Coronary artery (tissue), 2 donors: ENCODE measurements around the gene CENPU.

Experiments
- DNase-seq: peaks from one replicate; pipeline ENCODE4 v3.0.0-alpha.2; 2017; ENCODE audit warnings: low spot score
- H3K27ac ChIP-seq, 2 donors: fragments of 200-600 bp; sonication (generic); one replicate each; pipeline ENCODE4 v1.5.1; 2016 to 2019
- H3K4me3 ChIP-seq: fragments of 200-600 bp; sonication (generic); 2 replicates; pipeline ENCODE4 v1.5.1; 2016; ENCODE audit warnings: mild to moderate bottlenecking, moderate library complexity
- TF ChIP-seq, protein P1 (sequence below): fragments of 200-600 bp; sonication (generic); IDR thresholded peaks from one replicate; pipeline ENCODE4 v1.5.1; 2019; ENCODE audit warnings: antibody characterized with exemption

Gene CENPU

DNA sequence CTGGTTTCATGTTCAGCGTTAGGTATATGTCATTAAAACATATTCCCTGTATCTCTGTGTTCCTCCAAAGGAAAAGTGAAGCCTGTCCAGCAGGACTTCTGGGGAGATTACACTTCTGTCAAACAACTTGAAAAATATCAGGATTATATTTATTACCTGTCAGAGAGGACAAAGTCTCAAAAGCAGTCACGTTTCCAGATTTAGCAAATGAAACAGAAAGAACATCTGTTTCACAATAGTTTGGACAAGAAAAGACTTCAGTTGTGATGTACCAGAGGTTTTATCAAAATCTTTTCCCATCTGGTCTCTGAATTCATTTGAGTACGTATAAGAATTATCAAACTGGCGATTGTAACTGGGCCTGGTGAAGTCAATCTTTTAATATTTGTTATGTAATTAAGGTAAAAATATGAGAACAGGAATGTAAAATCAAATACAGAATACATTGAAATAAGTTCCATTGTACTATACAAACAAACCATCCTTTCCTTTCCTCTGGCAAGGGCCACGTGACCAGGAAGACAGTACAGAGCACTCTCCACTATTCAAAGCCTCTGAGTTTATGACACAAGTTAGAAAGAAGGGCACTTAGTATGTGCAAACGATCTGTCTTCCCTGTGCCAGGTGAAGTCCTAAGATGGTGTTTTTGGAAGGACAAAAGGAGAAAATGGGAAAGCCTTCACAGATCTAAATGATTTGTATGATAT, 87.8 kb downstream of the CENPU start:
- no peak overlapping the region for H3K27ac ChIP-seq
- H3K4me3 ChIP-seq = no peak overlapping the region
- TF ChIP-seq, protein P1, sequence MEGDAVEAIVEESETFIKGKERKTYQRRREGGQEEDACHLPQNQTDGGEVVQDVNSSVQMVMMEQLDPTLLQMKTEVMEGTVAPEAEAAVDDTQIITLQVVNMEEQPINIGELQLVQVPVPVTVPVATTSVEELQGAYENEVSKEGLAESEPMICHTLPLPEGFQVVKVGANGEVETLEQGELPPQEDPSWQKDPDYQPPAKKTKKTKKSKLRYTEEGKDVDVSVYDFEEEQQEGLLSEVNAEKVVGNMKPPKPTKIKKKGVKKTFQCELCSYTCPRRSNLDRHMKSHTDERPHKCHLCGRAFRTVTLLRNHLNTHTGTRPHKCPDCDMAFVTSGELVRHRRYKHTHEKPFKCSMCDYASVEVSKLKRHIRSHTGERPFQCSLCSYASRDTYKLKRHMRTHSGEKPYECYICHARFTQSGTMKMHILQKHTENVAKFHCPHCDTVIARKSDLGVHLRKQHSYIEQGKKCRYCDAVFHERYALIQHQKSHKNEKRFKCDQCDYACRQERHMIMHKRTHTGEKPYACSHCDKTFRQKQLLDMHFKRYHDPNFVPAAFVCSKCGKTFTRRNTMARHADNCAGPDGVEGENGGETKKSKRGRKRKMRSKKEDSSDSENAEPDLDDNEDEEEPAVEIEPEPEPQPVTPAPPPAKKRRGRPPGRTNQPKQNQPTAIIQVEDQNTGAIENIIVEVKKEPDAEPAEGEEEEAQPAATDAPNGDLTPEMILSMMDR = no peak
- no peak for DNase-seq

DNA sequence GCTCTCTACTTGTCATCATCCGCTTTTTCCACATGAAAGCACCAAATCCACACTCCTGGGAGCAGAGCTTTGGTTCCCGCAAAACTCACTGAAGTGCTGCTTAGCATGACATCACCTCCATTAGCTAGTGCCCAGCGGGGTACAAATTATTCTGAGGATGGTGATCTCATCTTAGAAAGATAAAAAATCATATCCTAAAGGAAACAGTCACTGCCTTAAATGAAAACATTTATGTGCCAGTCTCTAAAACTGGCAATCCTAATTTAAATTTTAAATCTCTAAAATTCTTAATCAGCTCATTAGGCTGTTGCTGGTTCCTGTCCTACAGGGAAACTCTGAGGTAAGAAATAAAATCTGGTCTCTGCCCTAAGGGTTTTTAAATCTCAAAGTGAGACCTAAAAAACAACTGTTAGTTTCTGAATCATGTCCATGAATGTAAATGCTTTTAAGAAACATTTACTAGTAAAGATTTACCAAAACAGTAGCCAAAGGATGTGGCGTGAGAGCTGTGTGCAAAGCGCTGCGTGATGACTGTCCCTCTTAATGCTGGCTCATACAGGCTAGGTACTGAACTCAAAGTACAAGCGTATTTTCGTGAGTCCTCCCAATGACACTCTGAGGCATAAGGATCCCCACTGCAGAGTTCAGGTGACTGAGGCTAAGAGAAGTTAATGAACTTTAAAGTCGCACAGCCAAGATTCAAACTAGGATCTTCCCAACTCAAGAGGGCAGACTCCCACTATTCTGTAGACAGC, 89.2 kb downstream of the CENPU start:
- no peak overlapping the region for H3K27ac ChIP-seq
- no peak for DNase-seq
- no peak overlapping the region for H3K4me3 ChIP-seq
- TF ChIP-seq, protein P1 = no peak
